ENCODE results near the gene FAM187B. TPM values are rescaled to one million over a fixed set of nuclear protein-coding genes. Genes with fewer than 3 reads are reported as not detected.

FAM187B gene
- total RNA-seq, 1 donor from 2014 or later = not detected

DNA sequence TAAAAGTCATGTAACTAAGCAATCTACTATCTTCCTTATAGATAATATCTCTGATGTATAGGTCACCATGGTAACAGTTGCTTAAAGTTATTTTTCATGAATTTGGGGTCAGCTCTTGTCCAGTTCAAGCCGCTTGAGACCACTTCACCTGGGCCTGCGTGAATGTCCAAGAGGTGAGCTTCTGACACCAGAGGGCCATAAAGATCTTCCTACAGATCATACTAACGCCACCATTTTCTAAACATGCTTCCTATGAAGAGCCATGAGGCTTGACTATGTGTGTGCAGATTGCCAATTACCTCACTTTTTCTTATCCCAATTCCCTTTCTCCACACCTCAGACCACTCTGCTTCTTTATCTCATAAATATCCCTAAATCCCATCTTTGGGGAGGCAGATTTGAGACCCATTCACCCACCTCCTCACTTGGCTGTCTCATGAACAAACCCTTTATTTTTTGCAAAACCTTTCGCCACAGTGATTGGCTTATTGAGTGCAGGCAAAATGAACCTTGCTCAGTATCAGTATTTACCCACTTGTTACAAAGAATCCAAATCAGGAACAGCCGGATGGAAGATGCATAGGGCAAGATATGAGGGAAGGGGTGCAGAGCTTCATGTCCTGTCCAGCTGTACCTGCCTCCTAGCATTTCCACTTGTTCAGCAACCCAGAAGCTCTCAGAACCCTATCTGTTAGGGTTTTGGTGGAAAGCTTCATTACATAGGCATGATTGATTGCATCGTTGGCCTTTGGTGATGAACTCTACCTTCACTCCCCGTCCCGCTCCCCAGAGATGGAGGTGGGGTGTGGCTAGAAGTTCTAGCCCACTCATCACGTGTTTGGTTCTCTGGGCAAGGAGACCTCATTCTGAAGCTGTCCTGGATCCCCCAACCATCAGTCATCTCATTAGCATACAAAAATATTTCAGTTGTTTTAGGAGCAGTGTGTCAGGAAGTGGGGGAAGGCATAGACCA, 34.2 kb downstream of the FAM187B start:
- intact Hi-C loops (cut with DNase I) = no loop called here

DNA sequence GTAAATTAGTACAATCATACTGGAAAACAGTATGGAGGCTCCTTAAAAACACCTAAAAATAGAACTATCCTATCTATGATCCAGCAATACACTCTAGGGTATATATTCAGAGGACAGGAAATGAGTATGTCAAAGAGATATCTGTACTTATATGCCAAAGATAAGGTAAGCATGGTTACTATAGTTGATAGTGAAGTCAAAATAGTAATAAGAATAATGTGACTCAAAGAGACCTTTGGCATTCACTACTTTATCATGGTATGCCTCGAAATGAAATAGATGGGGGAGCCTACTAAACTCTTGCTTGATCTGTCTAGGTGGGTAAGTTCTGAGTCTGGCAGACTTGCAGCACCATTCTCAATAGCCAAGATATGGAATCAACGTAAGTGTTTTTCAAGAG, 43.7 kb downstream of the FAM187B start:
- no peaks in the 10 kb centered on the region for H3K4me1 ChIP-seq
- no peak for DNase-seq (ENCODE audit: low spot score in 2 of 2)
- H3K4me3 ChIP-seq = no peak overlapping the region
- intact Hi-C loops (cut with DNase I) = no loop called here
- no peaks in the 10 kb centered on the region for H3K27me3 ChIP-seq
- no peak overlapping the region for H3K27ac ChIP-seq
- TF ChIP-seq, protein P1, sequence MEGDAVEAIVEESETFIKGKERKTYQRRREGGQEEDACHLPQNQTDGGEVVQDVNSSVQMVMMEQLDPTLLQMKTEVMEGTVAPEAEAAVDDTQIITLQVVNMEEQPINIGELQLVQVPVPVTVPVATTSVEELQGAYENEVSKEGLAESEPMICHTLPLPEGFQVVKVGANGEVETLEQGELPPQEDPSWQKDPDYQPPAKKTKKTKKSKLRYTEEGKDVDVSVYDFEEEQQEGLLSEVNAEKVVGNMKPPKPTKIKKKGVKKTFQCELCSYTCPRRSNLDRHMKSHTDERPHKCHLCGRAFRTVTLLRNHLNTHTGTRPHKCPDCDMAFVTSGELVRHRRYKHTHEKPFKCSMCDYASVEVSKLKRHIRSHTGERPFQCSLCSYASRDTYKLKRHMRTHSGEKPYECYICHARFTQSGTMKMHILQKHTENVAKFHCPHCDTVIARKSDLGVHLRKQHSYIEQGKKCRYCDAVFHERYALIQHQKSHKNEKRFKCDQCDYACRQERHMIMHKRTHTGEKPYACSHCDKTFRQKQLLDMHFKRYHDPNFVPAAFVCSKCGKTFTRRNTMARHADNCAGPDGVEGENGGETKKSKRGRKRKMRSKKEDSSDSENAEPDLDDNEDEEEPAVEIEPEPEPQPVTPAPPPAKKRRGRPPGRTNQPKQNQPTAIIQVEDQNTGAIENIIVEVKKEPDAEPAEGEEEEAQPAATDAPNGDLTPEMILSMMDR (IDR thresholded peaks at IDR 0.05) = no peak
- no peaks in the 10 kb centered on the region for H3K9me3 ChIP-seq
- no peaks in the 10 kb centered on the region for H3K36me3 ChIP-seq

More for the DNA sequence above, 34.2 kb downstream of the FAM187B start:
- TF ChIP-seq, protein P1 (IDR thresholded peaks at IDR 0.05) = no peak
- no peaks in the 10 kb centered on the region for H3K27me3 ChIP-seq
- no peak for DNase-seq (ENCODE audit: low spot score in 2 of 2)
- no peak overlapping the region for H3K4me3 ChIP-seq
- no peaks in the 10 kb centered on the region for H3K4me1 ChIP-seq
- H3K9me3 ChIP-seq = no peaks in the 10 kb centered on the region
- H3K36me3 ChIP-seq = no peaks in the 10 kb centered on the region
- H3K27ac ChIP-seq = no peak overlapping the region

DNA sequence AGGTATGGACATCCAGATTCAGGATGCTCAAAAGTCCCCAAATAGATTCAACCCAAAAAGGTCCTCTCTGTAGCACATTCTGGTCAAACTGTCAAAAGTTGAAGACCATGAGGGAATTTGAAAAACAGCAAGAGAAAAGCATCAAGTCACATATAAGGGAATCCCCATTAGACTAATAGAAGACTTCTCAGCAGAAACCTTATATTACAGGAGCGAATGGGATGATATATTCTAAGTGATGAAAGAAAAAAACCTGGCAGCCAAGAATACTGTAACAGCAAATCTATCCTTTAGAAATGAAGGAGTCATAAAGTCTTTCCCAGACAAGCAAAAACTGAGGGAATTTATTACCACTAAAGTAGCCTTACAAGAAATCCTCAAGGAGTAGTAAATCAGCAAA, 44.3 kb downstream of the FAM187B start:
- TF ChIP-seq, protein P1 (IDR thresholded peaks at IDR 0.05) = no peak
- no peaks in the 10 kb centered on the region for H3K27me3 ChIP-seq
- H3K27ac ChIP-seq = no peak overlapping the region
- no peak overlapping the region for H3K4me3 ChIP-seq
- no peaks in the 10 kb centered on the region for H3K36me3 ChIP-seq
- no peak for DNase-seq (ENCODE audit: low spot score in 2 of 2)
- H3K4me1 ChIP-seq = no peaks in the 10 kb centered on the region
- intact Hi-C loops (cut with DNase I) = no loop called here
- H3K9me3 ChIP-seq = no peaks in the 10 kb centered on the region

DNA sequence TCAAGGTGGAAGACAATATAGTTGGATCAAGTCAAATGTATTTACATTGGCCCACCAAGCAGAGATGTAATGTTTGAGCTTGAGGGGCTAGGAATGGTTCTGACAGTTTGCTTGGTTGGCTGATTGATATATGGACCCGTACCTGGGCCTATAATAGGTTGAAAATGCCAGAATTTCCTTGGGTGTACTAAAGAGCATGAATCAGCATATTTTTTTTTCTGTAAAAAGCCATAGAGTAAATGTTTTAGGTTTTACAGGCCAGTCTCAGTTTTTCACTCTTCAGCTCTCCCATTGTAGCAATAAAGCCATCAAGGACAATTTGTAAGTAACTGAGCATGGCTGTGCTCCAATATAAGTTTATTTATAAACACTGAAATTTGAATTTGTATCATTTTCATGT, 47.2 kb downstream of the FAM187B start:
- H3K36me3 ChIP-seq = no peaks in the 10 kb centered on the region
- TF ChIP-seq, protein P1 (IDR thresholded peaks at IDR 0.05) = no peak
- intact Hi-C loops (cut with DNase I) = no loop called here
- no peaks in the 10 kb centered on the region for H3K4me1 ChIP-seq
- DNase-seq (ENCODE audit: low spot score in 2 of 2) = no peak
- H3K4me3 ChIP-seq = no peak overlapping the region
- H3K27ac ChIP-seq = no peak overlapping the region
- H3K27me3 ChIP-seq = no peaks in the 10 kb centered on the region
- H3K9me3 ChIP-seq = no peaks in the 10 kb centered on the region

DNA sequence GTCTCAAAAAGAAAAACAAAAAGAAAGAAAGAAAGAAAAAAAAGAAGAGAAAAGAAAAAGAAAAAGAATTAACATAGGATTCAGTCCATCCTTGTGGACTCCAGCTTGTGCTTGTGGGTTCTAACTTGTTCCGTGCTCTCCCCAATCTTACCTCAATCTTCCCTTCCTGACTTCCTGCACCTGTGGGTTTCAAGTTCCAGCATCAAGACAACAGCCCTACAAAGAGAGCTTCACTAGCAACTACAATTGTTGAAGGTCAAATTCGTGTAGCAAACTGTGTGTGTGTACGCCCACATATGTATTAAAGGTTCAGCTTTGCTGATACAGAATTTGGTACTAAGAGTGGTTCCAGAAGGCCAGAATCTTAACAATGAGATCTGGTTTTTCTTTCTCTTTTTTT, 48.7 kb downstream of the FAM187B start:
- Histone ChIP-seq H3K4me3 (no peak overlapping the region), H3K27me3 (no peaks in the 10 kb centered on the region), H3K36me3 (no peaks in the 10 kb centered on the region), H3K4me1 (no peaks in the 10 kb centered on the region), H3K27ac (no peak overlapping the region), H3K9me3 (no peaks in the 10 kb centered on the region)
- DNase-seq (ENCODE audit: low spot score in 2 of 2) = no peak
- intact Hi-C loops (cut with DNase I) = no loop called here
- TF ChIP-seq, protein P1 (IDR thresholded peaks at IDR 0.05) = no peak

Measured in ascending aorta (tissue), 2 donors.